Activated T-cell treated with anti-CD3 and anti-CD28 coated beads, Interleukin-2, amount 50 U/mL, for 48 hours (primary cell): ENCODE measurements around the gene ST6GALNAC6.
"Not testable (repeated sequence)": the region's sequence is repeated elsewhere in the genome, so short reads cannot be mapped to it uniquely, and the experiment has no call there.

Experiments
- DNase-seq, 2 experiments: peaks; one replicate each; pipeline ENCODE4 v3.0.0-alpha.2; 2020

The ST6GALNAC6 gene

GRCh38 chr9:127853312-127854183 is 45.9 kb downstream of the ST6GALNAC6 start:
- no peak for DNase-seq

GRCh38 chr9:127852829-127853228 is 46.6 kb downstream of the ST6GALNAC6 start:
- no peak for DNase-seq

- no peak for DNase-seq
Observed at GRCh38 chr9:127850286-127850830, 49.0 kb downstream of the ST6GALNAC6 start.

GRCh38 chr9:127848756-127849504 is 50.5 kb downstream of the ST6GALNAC6 start:
- no peak for DNase-seq

GRCh38 chr9:127847833-127848755 is 51.3 kb downstream of the ST6GALNAC6 start:
- no peak for DNase-seq

- no peak for DNase-seq
Observed at GRCh38 chr9:127847178-127847510, 52.3 kb downstream of the ST6GALNAC6 start.

- no peak for DNase-seq
Observed at GRCh38 chr9:127846443-127847177, 52.8 kb downstream of the ST6GALNAC6 start.

- DNase-seq: not testable (repeated sequence)
Observed at GRCh38 chr9:127845619-127846018, 53.8 kb downstream of the ST6GALNAC6 start.

GRCh38 chr9:127844821-127845359 is 54.5 kb downstream of the ST6GALNAC6 start:
- no peak for DNase-seq

GRCh38 chr9:127841087-127841835 is 58.1 kb downstream of the ST6GALNAC6 start:
- no peak for DNase-seq

GRCh38 chr9:127838375-127839078 is 60.9 kb downstream of the ST6GALNAC6 start:
- no peak for DNase-seq

GRCh38 chr9:127837346-127837745 is 62.1 kb downstream of the ST6GALNAC6 start:
- DNase-seq: no peak

GRCh38 chr9:127836561-127836960 is 62.8 kb downstream of the ST6GALNAC6 start:
- not testable (repeated sequence) for DNase-seq

- peak; percentile 57 to 64 for DNase-seq
Observed at GRCh38 chr9:127835991-127836516, 63.3 kb downstream of the ST6GALNAC6 start.
